HepG2 (cell line): Measurements from ENCODE around the gene LRRN4CL. TPM values are rescaled to one million over a fixed set of nuclear protein-coding genes. Genes with fewer than 3 reads are reported as not detected.
A peak's percentile ranks its signal among the peaks of the same experiment; 100 is the strongest.

Experiments used
- ATF1 ChIP-seq: IDR thresholded peaks from 2 replicates; pipeline ENCODE4 v1.6.1; 2016; ENCODE audit warnings: mild to moderate bottlenecking, control low read depth
- HMGXB4 ChIP-seq, 2 experiments: sonication (generic) in 1 of 2; formaldehyde crosslinking in 1 of 2; IDR thresholded peaks; 2 replicates each; pipeline versions ENCODE4 v1.4.0 to v1.6.1; 2018 to 2020; ENCODE audit warnings: missing genetic modification reagents in 2 of 2, borderline replicate concordance in 1 of 2, low read depth in 1 of 2, mild to moderate bottlenecking in 1 of 2, missing biosample characterization in 1 of 2
- NCOA5 ChIP-seq: sonication (generic); formaldehyde crosslinking; IDR thresholded peaks from 2 replicates; pipeline ENCODE4 v1.4.0; 2020; ENCODE audit warnings: missing genetic modification reagents
- NR2F6 ChIP-seq, 2 experiments: IDR thresholded peaks; 2 replicates each; pipeline ENCODE4 v1.6.1; 2016; ENCODE audit warnings: antibody characterized with exemption in 1 of 2, mild to moderate bottlenecking in 1 of 2
- PLRG1 ChIP-seq: fragments of 450-650 bp; conservative IDR thresholded peaks from 2 replicates; pipeline ENCODE4 v1.6.1; 2016
- POGK ChIP-seq: sonication (generic); formaldehyde crosslinking; conservative IDR thresholded peaks from 2 replicates; pipeline ENCODE4 v1.8.0; 2022; ENCODE audit warnings: mild to moderate bottlenecking, moderate library complexity, missing genetic modification reagents
- SP140L ChIP-seq: sonication (generic); formaldehyde crosslinking; IDR thresholded peaks from 2 replicates; pipeline ENCODE4 v1.4.0; 2020; ENCODE audit warnings: missing genetic modification reagents, borderline replicate concordance
- SRSF1 ChIP-seq: fragments of 200-400 bp; formaldehyde crosslinking; optimal IDR thresholded peaks from 2 replicates; pipeline ENCODE3; 2017; ENCODE audit warnings: mild to moderate bottlenecking, low read depth, low read length, moderate library complexity
- TCF7 ChIP-seq: sonication (generic); IDR thresholded peaks from 2 replicates; pipeline ENCODE4 v1.6.1; 2016; ENCODE audit warnings: antibody characterized with exemption, low read depth
- UBTF ChIP-seq: sonication (generic); formaldehyde crosslinking; IDR thresholded peaks from 2 replicates; pipeline ENCODE4 v1.4.0; 2020; ENCODE audit warnings: mild to moderate bottlenecking, missing genetic modification reagents
- ZBTB42 ChIP-seq: sonication (generic); formaldehyde crosslinking; IDR thresholded peaks from 2 replicates; pipeline ENCODE4 v1.5.0; 2020; ENCODE audit warnings: mild to moderate bottlenecking, missing genetic modification reagents
- ZNF354B ChIP-seq: sonication (generic); formaldehyde crosslinking; IDR thresholded peaks from 2 replicates; pipeline ENCODE4 v1.8.0; 2022; ENCODE audit warnings: mild to moderate bottlenecking, missing genetic modification reagents
- ZNF414 ChIP-seq: sonication (generic); formaldehyde crosslinking; IDR thresholded peaks from 2 replicates; pipeline ENCODE4 v1.5.0; 2020; ENCODE audit warnings: missing genetic modification reagents
- ZNF687 ChIP-seq: sonication (generic); formaldehyde crosslinking; IDR thresholded peaks from 2 replicates; pipeline ENCODE4 v1.5.1; 2020; ENCODE audit warnings: mild to moderate bottlenecking, missing genetic modification reagents, moderate library complexity
- ZNF746 ChIP-seq: sonication (generic); formaldehyde crosslinking; IDR thresholded peaks from 2 replicates; pipeline ENCODE4 v1.8.0; 2022; ENCODE audit warnings: mild to moderate bottlenecking, missing genetic modification reagents
- polyA plus RNA-seq, 8 experiments: library from polyadenylated mRNA; depleted of rRNA in 3 of 8; stranded (reverse) in 7 of 8; unstranded in 1 of 8; fragments of >200 nt; fragmentation: Illumina TruSeq in 4 of 8; extraction: Trizol in 4 of 8; gene quantifications; 2 replicates each; pipeline versions ENCODE4 v1.2.1 to v1.2.3, GENCODE V29; 2011 to 2016; ENCODE audit warnings: low read depth in 4 of 8, missing spikeins in 1 of 8, mixed read lengths in 1 of 8; ENCODE audit not compliant: insufficient read depth in 1 of 8
- total RNA-seq, 5 experiments: library from RNA; depleted of rRNA; stranded (reverse); fragments of >200 nt; fragmentation: Illumina TruSeq; extraction: Trizol; gene quantifications; 2 replicates each; pipeline ENCODE4 v1.2.3, GENCODE V29; 2016; ENCODE audit warnings: low read depth in 1 of 5

Gene LRRN4CL
- total and polyA plus RNA-seq, 2 of the 13 experiments (the other 11 are each of a cell fraction or from before 2014, with no cell fraction given) = 0.11 TPM; not detected in 1

GRCh38 chr11:62671608-62672389 is 17.5 kb downstream of the LRRN4CL start, which contains the start of the genes LBHD1 and UQCC3 (continued):
- no peak for TF ChIP-seq ZNF414
- TF ChIP-seq ZNF746 (CRISPR knock-in tag) = no peak
- no peak for TF ChIP-seq PLRG1
- no peak for TF ChIP-seq SP140L (CRISPR knock-in tag)
- peak; percentile 69 for TF ChIP-seq SRSF1
- peak; percentile 86 for TF ChIP-seq ZNF687
- peak; percentile 59 to 69; a peak in 3 of 4 replicates for TF ChIP-seq HMGXB4 (CRISPR knock-in tag; IDR thresholded peaks at IDR 0.05; ENCODE audit: borderline replicate concordance in 1 of 2, low read depth in 1 of 2)
- peak; percentile 16; the same call in 1 of the 2 replicates for TF ChIP-seq ZBTB42 (CRISPR knock-in tag)
- peak; percentile 88 for TF ChIP-seq POGK (CRISPR knock-in tag)
- peak; percentile 85; the same call in 1 of the 2 replicates for TF ChIP-seq ZNF354B (CRISPR knock-in tag)
- no peak for TF ChIP-seq NCOA5
- TF ChIP-seq TCF7 = no peak
- no peak for TF ChIP-seq NR2F6 (IDR thresholded peaks at IDR 0.05)
- no peak for TF ChIP-seq NR2F6 (CRISPR knock-in tag; IDR thresholded peaks at IDR 0.05)
- peak; percentile 94 for TF ChIP-seq UBTF (CRISPR knock-in tag)
- TF ChIP-seq ATF1 (CRISPR knock-in tag) = no peak
